ENCODE measurements around the gene NEK1.
"Not testable (repeated sequence)": the region's sequence is repeated elsewhere in the genome, so short reads cannot be mapped to it uniquely, and the experiment has no call there.

The NEK1 gene

DNA sequence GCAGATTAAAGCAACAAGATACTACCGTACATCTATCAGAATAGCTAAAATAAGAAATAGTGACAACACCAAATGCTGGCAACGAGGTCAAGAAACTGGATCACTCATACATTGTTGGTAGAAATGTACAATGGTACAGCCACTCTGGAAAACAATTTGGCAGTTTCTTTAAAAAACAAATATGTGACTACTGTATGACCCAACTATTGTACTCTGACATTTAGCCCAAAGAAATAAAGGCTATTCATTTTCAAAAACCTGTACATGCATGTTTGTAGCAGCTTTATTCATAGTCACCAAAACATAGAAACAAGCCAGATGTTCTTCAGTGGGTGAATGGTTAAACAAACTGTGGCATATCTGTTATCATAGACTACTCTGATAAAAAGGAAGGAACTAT, 16.2 kb upstream of the NEK1 start:
- DNase-seq (ENCODE audit: low read depth in 4 of 4, low spot score in 1 of 4), result no peak

GRCh38 chr4:169627307-169627706, 14.9 kb upstream of the NEK1 start:
- no peak for DNase-seq (ENCODE audit: low read depth in 4 of 4, low spot score in 1 of 4)

DNA sequence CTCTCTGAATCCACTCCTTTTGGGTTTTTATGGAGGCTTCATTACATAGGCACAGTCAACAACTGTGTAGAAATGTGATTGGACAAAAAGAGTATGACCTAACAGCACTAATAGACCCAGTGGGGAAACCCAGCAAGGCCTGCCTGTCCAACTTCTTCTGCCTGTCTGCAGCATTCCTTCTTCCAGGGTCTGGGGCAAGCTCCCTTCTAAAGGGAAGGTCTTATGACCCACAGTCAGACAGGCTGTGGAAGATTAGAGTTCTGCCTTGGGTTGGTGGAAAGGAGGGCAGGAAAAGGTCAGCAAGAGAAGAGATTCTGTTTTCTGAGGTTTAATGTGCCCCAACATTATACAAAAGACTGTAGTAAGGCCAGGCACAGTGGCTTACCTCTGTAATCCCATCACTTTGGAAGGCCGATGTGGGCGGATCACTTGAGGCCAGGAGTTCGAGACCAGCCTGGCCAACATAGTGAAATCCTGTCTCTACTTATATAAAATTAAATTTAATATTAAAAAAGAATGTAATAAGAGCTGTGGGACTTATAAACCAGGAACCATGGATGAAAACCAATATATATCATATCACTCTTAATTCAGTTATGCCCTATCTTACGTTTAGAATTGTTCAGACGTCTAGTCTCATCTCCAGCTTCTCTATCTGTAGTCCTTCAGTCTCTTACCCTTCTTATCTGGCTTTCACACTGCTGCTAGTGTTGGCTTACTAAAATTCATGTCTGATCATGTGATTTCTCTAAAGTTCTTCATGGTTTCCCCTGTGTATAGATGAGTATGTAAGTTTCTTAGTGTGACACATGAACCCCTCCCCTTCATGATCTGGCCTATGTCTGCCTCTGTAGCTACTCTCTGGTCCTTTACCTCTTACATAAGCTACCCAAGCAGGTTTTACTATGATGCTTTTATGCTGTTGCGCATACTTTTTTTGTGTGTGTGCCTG, 14.2 kb upstream of the NEK1 start:
- no peak for DNase-seq (ENCODE audit: low read depth in 4 of 4, low spot score in 1 of 4)

- no peak for DNase-seq (ENCODE audit: low read depth in 4 of 4, low spot score in 1 of 4)
Observed at GRCh38 chr4:169625886-169626285, 13.5 kb upstream of the NEK1 start.

DNA sequence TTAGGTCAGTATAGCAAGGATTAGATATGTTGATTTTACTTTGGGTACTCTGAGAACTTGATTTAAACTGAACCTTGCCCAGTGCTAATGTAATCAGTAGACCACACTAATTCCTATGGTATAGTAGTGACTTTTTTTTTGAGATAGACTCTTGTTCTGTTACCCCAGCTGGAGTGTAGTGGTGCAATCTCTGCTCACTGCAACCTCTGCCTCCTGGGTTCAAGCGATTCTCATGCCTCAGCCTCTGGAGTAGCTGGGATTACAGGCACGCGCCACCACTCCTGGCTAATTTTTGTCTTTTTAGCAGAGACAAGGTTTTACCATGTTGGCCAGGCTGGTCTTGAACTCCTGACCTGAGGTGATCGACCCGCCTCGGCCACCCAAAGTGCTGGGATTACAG, 11.6 kb upstream of the NEK1 start:
- not testable (repeated sequence) for DNase-seq (ENCODE audit: low read depth in 4 of 4, low spot score in 1 of 4)

DNA sequence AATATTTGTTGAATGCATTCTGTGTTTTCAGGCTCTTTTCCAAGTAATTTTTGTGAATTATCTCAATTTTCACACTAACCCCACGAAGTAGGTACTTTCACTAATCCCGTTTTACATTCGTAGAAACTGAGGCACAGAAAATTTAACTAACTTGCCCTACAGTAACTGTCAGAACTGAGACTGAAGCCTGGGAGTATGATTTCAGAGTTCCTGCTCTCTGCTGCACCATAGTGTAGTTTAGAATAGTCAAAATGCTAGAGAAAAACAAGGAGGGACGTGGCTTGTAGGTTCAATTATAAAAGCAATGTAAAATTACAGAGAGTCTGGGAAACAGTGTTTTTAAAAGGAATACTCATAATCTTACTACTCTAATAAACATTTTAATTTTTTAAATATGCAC, 10.2 kb upstream of the NEK1 start:
- no peak for DNase-seq (ENCODE audit: low read depth in 4 of 4, low spot score in 1 of 4)

DNA sequence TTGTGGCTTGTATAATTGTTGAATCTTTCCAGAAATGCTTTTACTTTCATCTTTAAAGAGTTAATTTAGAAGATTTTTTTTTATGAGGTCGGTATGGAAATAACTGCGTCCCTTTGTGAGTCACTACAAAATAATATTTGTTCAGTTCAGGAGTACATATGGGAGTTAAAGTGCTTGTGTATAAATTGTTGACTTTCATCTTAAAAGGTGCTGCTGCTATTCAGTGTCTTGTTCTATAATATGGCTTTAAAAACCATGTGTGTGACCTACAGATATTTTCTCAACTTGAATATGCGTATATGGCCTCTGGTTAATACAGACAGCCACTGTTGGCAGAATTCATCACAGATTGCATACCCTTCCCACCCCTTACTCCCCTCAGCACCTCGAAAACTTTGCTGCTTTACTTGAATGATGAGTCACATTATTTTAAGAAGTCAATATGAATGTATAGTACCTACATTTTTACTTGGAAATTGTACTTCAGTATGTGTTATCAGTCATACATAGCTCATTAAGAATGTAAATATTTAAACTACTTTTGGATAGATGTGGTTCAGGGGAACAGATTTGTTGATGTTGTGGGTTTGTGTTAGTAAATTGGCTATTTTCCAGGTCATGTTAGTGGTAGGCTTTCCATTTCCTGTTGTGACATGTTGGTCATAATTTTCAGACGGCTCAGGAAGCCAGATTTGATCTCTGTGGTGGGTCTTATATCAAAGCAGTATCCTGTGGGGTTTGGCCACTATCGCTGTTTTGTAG, 9.5 kb upstream of the NEK1 start:
- DNase-seq (ENCODE audit: low read depth in 4 of 4, low spot score in 1 of 4), result no peak

GRCh38 chr4:169620880-169621248, 8.5 kb upstream of the NEK1 start:
- DNase-seq (ENCODE audit: low read depth in 4 of 4, low spot score in 1 of 4), result no peak

GRCh38 chr4:169619958-169620879, 7.8 kb upstream of the NEK1 start, which contains the start of gene CLCN3:
Gene CLCN3 (plus strand): TSS chr4:169620578. CDS start chr4:169635929, 15,351 bp downstream.
- peak; percentile 69 to 88 (median 80) for DNase-seq (ENCODE audit: low read depth in 4 of 4, low spot score in 1 of 4)

DNA sequence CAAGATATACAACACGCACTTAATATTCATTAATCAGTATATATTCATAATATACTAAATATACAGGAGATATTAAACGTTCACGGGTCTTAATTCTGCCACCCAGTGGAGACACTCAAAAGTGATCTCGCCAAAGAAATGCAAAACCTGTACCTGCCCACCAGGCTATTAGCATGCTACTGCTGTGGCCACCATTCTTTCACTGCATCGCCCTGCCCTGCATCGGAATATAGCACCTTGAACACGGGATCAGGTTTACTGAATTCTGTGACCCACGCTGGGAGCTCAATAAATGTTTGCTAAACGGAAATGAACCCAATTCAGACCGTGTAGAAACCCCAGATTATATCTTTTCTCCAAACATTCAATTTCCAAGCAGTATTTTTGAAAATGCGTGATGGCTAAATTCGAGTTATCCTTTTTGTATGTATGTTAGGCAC, 7.2 kb upstream of the NEK1 start:
- DNase-seq (ENCODE audit: low read depth in 4 of 4, low spot score in 1 of 4), result no peak

- no peak for DNase-seq (ENCODE audit: low read depth in 4 of 4, low spot score in 1 of 4)
Observed at GRCh38 chr4:169618986-169619385, 6.6 kb upstream of the NEK1 start.

- no peak for DNase-seq (ENCODE audit: low read depth in 4 of 4, low spot score in 1 of 4)
Observed at GRCh38 chr4:169618286-169618685, 5.9 kb upstream of the NEK1 start.

- DNase-seq (ENCODE audit: low read depth in 4 of 4, low spot score in 1 of 4), result no peak
Observed at GRCh38 chr4:169617306-169617705, 4.9 kb upstream of the NEK1 start.

DNA sequence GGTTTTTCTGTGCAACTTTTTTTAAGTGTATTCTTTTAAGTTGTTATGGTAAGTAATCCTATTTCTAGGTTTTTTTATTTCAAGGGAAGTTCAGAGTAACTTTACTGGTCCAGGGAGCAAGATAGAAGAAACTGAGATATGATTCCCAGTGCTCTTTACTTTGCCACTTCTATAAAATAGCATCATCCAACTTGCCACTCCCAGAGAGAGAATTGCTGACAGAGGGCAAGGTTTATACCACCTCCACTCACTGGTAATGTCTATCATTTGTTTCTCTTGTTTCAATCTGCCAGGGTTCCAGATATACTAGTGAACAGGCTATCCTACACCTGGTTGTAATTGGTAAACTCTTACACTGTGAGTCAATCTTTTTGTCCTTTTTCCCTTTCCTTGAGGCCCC, 4.5 kb upstream of the NEK1 start:
- DNase-seq (ENCODE audit: low read depth in 4 of 4, low spot score in 1 of 4), result no peak

- no peak for DNase-seq (ENCODE audit: low read depth in 4 of 4, low spot score in 1 of 4)
Observed at GRCh38 chr4:169615467-169616106, 3.2 kb upstream of the NEK1 start.

GRCh38 chr4:169612871-169613859, 782 bp upstream of the NEK1 start:
- DNase-seq (ENCODE audit: low read depth in 4 of 4, low spot score in 1 of 4), result peak in 1 of 4 experiments; percentile 35

GRCh38 chr4:169611157-169611556, 1.2 kb downstream of the NEK1 start:
- DNase-seq (ENCODE audit: low read depth in 4 of 4, low spot score in 1 of 4), result no peak

DNA sequence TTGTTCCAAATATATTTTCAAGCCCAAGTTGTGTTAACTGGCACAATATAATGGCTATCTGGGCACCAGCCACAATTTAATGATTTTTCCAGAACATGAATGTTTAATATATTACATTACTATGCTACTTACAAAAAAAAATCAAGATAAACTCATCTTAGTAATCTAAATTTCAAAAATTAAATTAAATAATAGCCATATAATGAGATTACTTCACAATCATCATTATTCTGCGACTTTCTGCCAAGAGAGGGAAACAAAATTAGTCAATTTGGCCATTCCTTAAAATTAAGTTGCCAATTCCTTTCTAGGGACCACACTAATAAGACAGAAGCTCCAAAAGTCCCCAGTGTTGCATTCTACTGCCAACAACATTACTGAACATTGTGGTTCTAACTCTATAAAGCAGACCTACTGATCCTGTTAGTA, 7.5 kb downstream of the NEK1 start:
- no peak for DNase-seq (ENCODE audit: low read depth in 4 of 4, low spot score in 1 of 4)

Data from stimulated activated CD4-positive, alpha-beta T cell treated with anti-CD3 and anti-CD28 coated beads, Interleukin-1b, Interleukin-23, amount 100 ng/mL, for 24 hours (primary cell).